Right lung (tissue), 5 donors: ENCODE measurements around the gene CLIP3. TPM values are rescaled to one million over a fixed set of nuclear protein-coding genes. Genes with fewer than 3 reads are reported as not detected.
"Not testable (repeated sequence)": the region's sequence is repeated elsewhere in the genome, so short reads cannot be mapped to it uniquely, and the experiment has no call there.

ENCODE experiments used
- DNase-seq, 2 donors: peaks; one replicate each; pipeline ENCODE4 v3.0.0-alpha.2; 2013
- polyA plus RNA-seq, 5 donors: library from polyadenylated mRNA; unstranded; fragments of 120-200 nt; gene quantifications; one replicate each; pipeline versions ENCODE4 v1.2.1 to v1.2.3, GENCODE V29; 2013; ENCODE audit warnings: inconsistent platforms in 1 of 5, low replicate concordance in 1 of 5; ENCODE audit not compliant: insufficient read length in 5 of 5, insufficient read depth in 1 of 5

Gene CLIP3
- polyA plus RNA-seq, 5 donors: 23.6 to 31.9 (median 25.6) TPM

GRCh38 chr19:35983177-35983576 lies 49.5 kb downstream of the CLIP3 start:
- no peak for DNase-seq

DNA sequence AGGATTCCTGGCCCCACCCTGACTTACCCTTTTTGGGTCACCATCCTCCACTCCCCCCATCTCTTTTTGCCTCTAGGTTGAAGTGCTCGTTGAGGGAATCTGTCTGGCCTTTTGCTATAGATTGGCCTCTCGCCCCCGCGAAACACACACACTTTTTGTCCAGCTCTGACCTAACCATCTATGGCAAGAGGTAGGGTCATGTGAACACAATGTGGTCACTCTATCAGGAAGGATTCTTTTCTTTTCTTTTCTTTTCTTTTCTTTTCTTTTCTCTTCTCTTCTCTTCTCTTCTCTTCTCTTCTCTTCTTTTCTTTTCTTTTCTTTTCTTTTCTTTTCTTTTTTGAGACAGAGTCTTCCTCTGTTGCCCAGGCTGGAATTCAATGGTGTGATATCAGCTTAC lies 51.7 kb downstream of the CLIP3 start:
- not testable (repeated sequence) for DNase-seq

DNA sequence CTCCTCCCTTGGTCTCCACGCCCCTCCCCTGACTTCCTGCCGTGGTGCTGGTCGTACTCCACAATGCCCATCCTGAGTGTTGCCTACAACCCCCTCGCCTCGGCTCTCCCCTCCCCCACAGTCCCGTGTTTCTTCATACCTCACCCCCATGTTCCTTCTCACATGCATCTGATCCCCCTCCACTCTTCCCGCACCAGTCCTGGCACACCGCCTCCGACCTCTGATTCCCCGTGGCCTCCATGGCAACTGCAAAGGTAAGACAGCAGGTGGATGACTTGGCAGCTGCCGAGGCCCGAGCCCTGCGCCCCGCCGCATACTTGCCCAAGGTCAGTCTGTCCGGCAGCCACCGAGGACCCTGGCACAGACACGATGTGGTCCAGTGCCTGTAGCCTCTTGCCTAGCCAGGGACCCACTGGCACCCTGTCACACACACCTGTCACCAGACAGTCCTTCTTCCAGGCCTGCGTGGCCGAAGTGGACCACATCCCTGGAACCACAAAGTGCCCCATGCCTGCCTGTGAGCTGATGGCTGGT lies 53.8 kb downstream of the CLIP3 start:
- no peak for DNase-seq

GRCh38 chr19:35978271-35978670 lies 54.4 kb downstream of the CLIP3 start:
- no peak for DNase-seq

DNA sequence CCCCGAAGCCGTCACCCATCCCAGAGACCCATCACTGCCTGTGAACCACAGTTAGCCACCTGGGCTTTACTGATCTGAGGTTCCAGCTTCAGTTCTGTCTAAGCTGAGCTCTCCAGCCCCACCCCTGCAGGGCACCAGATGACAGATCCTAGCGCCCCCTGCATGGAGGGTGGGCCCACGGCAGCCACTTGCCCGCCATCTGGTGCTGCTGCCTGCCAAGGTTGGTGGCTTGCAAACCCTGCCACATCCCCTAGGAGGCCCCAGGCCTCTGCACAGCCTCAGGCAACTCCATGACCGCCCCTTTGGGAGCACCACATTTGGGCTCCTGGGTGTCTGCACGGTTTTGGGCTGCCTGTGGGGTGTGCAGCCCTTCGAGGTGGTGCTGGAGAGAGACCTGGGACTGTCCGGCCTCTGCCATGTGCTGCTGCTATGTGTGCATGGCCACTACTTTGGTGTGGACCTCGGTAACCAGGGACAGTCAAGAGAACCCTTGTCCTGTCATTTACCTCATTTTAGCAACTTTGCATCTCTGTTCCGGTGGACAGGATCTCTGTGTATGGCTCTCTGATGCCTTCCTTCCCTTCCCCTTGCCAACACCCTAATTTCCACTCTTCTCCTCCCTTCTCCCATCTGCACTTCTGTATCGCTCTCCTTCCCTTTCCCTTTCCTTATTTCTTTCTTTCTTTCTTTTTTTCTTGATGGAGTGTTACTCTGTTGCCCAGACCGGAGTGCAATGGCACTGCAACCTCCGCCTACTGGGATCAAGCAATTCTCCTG lies 55.0 kb downstream of the CLIP3 start:
- no peak for DNase-seq

GRCh38 chr19:35975608-35976214 lies 57.0 kb downstream of the CLIP3 start:
- DNase-seq: no peak

GRCh38 chr19:35973487-35973886 lies 59.2 kb downstream of the CLIP3 start:
- no peak for DNase-seq

- DNase-seq: no peak
Measured at GRCh38 chr19:35966771-35967170, 65.9 kb downstream of the CLIP3 start.

Other genes starting within 250 kb of the CLIP3 start
- gene PRODH2, start 220.0 kb downstream of the CLIP3 start, polyA plus RNA-seq: 1 to 10 TPM in 1 of 5 donors, under 1 TPM in 1, not detected in 3; 0.21 to 1.0 TPM
- gene NPHS1, start 180.4 kb downstream of the CLIP3 start, polyA plus RNA-seq: 1 to 10 TPM in 1 of 5 donors, under 1 TPM in 4; 0.29 to 1.5 (median 0.50) TPM
- 1 to 10 TPM; 1.1 to 4.3 (median 1.8) TPM for gene KIRREL2, start 176.0 kb downstream of the CLIP3 start, polyA plus RNA-seq
- gene APLP1, start 164.3 kb downstream of the CLIP3 start, polyA plus RNA-seq: 10 to 100 TPM in 1 of 5 donors, 1 to 10 TPM in 4; 8.2 to 13.8 (median 9.0) TPM
- gene NFKBID, start 132.3 kb downstream of the CLIP3 start, polyA plus RNA-seq: 1 to 10 TPM; 3.7 to 7.0 (median 5.7) TPM
- gene HCST, start 130.3 kb downstream of the CLIP3 start, polyA plus RNA-seq: 1 to 10 TPM; 5.0 to 7.9 (median 6.0) TPM
- gene TYROBP, start 124.6 kb downstream of the CLIP3 start, polyA plus RNA-seq: 10 to 100 TPM; 12.1 to 20.4 (median 14.7) TPM
- gene LRFN3, start 96.5 kb downstream of the CLIP3 start, polyA plus RNA-seq: 10 to 100 TPM in 2 of 5 donors, 1 to 10 TPM in 3; 6.5 to 18.2 (median 7.7) TPM
- gene SDHAF1, start 37.7 kb downstream of the CLIP3 start, polyA plus RNA-seq: 10 to 100 TPM in 4 of 5 donors, 1 to 10 TPM in 1; 9.1 to 15.0 (median 11.7) TPM
- 10 to 100 TPM in 2 of 5 donors, 1 to 10 TPM in 3; 6.4 to 10.9 (median 9.9) TPM for gene SYNE4, start 24.1 kb downstream of the CLIP3 start, polyA plus RNA-seq
- gene ALKBH6, start 18.7 kb downstream of the CLIP3 start, polyA plus RNA-seq: 10 to 100 TPM; 17.2 to 19.0 (median 18.4) TPM
- 1 to 10 TPM; 4.2 to 9.0 (median 6.6) TPM for gene THAP8, start 21.4 kb upstream of the CLIP3 start, polyA plus RNA-seq
- 1 to 10 TPM; 4.3 to 6.0 (median 4.9) TPM for gene WDR62, start 22.0 kb upstream of the CLIP3 start, polyA plus RNA-seq
- gene OVOL3, start 78.3 kb upstream of the CLIP3 start, polyA plus RNA-seq: under 1 TPM in 3 of 5 donors, not detected in 2; 0.15 to 0.27 (median 0.16) TPM
- gene POLR2I, start 82.0 kb upstream of the CLIP3 start, polyA plus RNA-seq: 10 to 100 TPM; 34.3 to 64.7 (median 36.4) TPM
- 100 to 1,000 TPM in 4 of 5 donors, 10 to 100 TPM in 1; 96.1 to 147 (median 107) TPM for gene TBCB, start 82.6 kb upstream of the CLIP3 start, polyA plus RNA-seq
- 100 to 1,000 TPM; 470 to 696 (median 513) TPM for gene CAPNS1, start 107.2 kb upstream of the CLIP3 start, polyA plus RNA-seq
- gene COX7A1, start 119.6 kb upstream of the CLIP3 start, polyA plus RNA-seq: 10 to 100 TPM; 25.5 to 78.0 (median 37.3) TPM
- 1 to 10 TPM; 5.4 to 7.6 (median 7.1) TPM for gene ZNF565, start 181.8 kb upstream of the CLIP3 start, polyA plus RNA-seq
- gene ZNF146, start 182.2 kb upstream of the CLIP3 start, polyA plus RNA-seq: 100 to 1,000 TPM in 4 of 5 donors, 10 to 100 TPM in 1; 91.5 to 149 (median 129) TPM